SK-N-MC (cell line): Measurements from ENCODE around the gene SH3RF3.
"Not testable (repeated sequence)": the region's sequence is repeated elsewhere in the genome, so short reads cannot be mapped to it uniquely, and the experiment has no call there.

Experiments
- DNase-seq: peaks from one replicate; pipeline ENCODE4 v3.0.0-alpha.2; 2011; ENCODE audit warnings: low read depth, low spot score
- H3K27ac ChIP-seq: fragments of 200-600 bp; sonication (generic); 2 replicates; pipeline ENCODE4 v1.5.1; 2016; ENCODE audit warnings: mixed run types
- H3K36me3 ChIP-seq: fragments of 200-600 bp; sonication (generic); 2 replicates; pipeline ENCODE4 v1.6.1; 2017; ENCODE audit warnings: antibody characterized with exemption, low read length, mixed read lengths; ENCODE audit not compliant: insufficient read depth
- H3K4me3 ChIP-seq: fragments of 200-600 bp; sonication (generic); 2 replicates; pipeline ENCODE4 v1.5.1; 2016
- H3K9ac ChIP-seq: fragments of 200-600 bp; sonication (generic); 2 replicates; pipeline ENCODE4 v1.8.0; 2017; ENCODE audit warnings: mixed run types, mixed read lengths; ENCODE audit not compliant: insufficient read length
- H3K9me3 ChIP-seq: fragments of 200-600 bp; sonication (generic); 2 replicates; pipeline ENCODE4 v1.6.1; 2017; ENCODE audit warnings: low read depth, mild to moderate bottlenecking, antibody characterized with exemption, low read length, moderate library complexity, mixed read lengths
- EZH2 ChIP-seq: fragments of 200-600 bp; sonication (generic); IDR thresholded peaks from one replicate; pipeline ENCODE4 v1.6.1; 2017; ENCODE audit warnings: antibody characterized with exemption
- FOXP2 ChIP-seq: optimal IDR thresholded peaks from 2 replicates; pipeline ENCODE3; 2011; ENCODE audit warnings: mild to moderate bottlenecking, moderate library complexity; ENCODE audit not compliant: insufficient read depth; ENCODE audit errors: extremely low read length, control extremely low read depth
- POLR2AphosphoS5 ChIP-seq: IDR thresholded peaks from 2 replicates; pipeline ENCODE4 v1.6.1; 2012; ENCODE audit warnings: mild to moderate bottlenecking, low read depth, low read length, borderline replicate concordance

SH3RF3 gene

GRCh38 chr2:109532728-109533076 lies 403.7 kb downstream of the SH3RF3 start:
- TF ChIP-seq EZH2 (no peak), FOXP2 (no peak), POLR2AphosphoS5 (no peak)
- Histone ChIP-seq H3K4me3 (no peak overlapping the region), H3K36me3 (no peaks in the 10 kb centered on the region), H3K9me3 (no peaks in the 10 kb centered on the region), H3K27ac (no peak overlapping the region), H3K9ac (no peak overlapping the region)
- DNase-seq, result no peak

GRCh38 chr2:109533823-109534222 lies 404.8 kb downstream of the SH3RF3 start:
- H3K27ac ChIP-seq, result no peak overlapping the region
- no peaks in the 10 kb centered on the region for H3K9me3 ChIP-seq
- H3K9ac ChIP-seq, result no peak overlapping the region
- TF ChIP-seq POLR2AphosphoS5 (no peak), EZH2 (no peak), FOXP2 (no peak)
- DNase-seq, result no peak
- no peak overlapping the region for H3K4me3 ChIP-seq
- no peaks in the 10 kb centered on the region for H3K36me3 ChIP-seq

GRCh38 chr2:109535217-109535946 lies 406.4 kb downstream of the SH3RF3 start:
- Histone ChIP-seq H3K36me3 (no peaks in the 10 kb centered on the region), H3K27ac (no peak overlapping the region), H3K9me3 (no peaks in the 10 kb centered on the region), H3K9ac (no peak overlapping the region), H3K4me3 (no peak overlapping the region)
- no peak for TF ChIP-seq EZH2
- no peak for TF ChIP-seq POLR2AphosphoS5
- no peak for TF ChIP-seq FOXP2
- no peak for DNase-seq

- H3K9ac ChIP-seq, H3K27ac ChIP-seq, H3K4me3 ChIP-seq, H3K9me3 ChIP-seq, H3K36me3 ChIP-seq, DNase-seq: not testable (repeated sequence)
Observed at GRCh38 chr2:109536556-109536955, 407.6 kb downstream of the SH3RF3 start.

GRCh38 chr2:109537565-109538222 lies 408.7 kb downstream of the SH3RF3 start:
- no peaks in the 10 kb centered on the region for H3K9me3 ChIP-seq
- no peak overlapping the region for H3K27ac ChIP-seq
- H3K36me3 ChIP-seq, result no peaks in the 10 kb centered on the region
- no peak for TF ChIP-seq FOXP2
- no peak for TF ChIP-seq POLR2AphosphoS5
- no peak for TF ChIP-seq EZH2
- no peak overlapping the region for H3K4me3 ChIP-seq
- H3K9ac ChIP-seq, result no peak overlapping the region
- DNase-seq, result no peak

GRCh38 chr2:109538546-109538945 lies 409.5 kb downstream of the SH3RF3 start:
- Histone ChIP-seq H3K9me3 (no peaks in the 10 kb centered on the region), H3K27ac (no peak overlapping the region), H3K4me3 (no peak overlapping the region), H3K36me3 (no peaks in the 10 kb centered on the region), H3K9ac (no peak overlapping the region)
- TF ChIP-seq EZH2, result no peak
- no peak for TF ChIP-seq POLR2AphosphoS5
- no peak for TF ChIP-seq FOXP2
- no peak for DNase-seq

- Histone ChIP-seq H3K27ac (no peak overlapping the region), H3K9ac (no peak overlapping the region), H3K36me3 (peaks cover 5% of the 10 kb centered on the region; the same call in 1 of the 2 replicates), H3K9me3 (no peaks in the 10 kb centered on the region), H3K4me3 (no peak overlapping the region)
- DNase-seq, result no peak
- TF ChIP-seq FOXP2 (no peak), POLR2AphosphoS5 (no peak), EZH2 (no peak)
Observed at GRCh38 chr2:109542384-109542783, 413.4 kb downstream of the SH3RF3 start.

- Histone ChIP-seq H3K27ac (no peak overlapping the region), H3K36me3 (peaks cover 5% of the 10 kb centered on the region; the same call in 1 of the 2 replicates), H3K9ac (no peak overlapping the region), H3K9me3 (no peaks in the 10 kb centered on the region), H3K4me3 (no peak overlapping the region)
- DNase-seq, result peak; percentile 8
- TF ChIP-seq FOXP2 (no peak), EZH2 (no peak), POLR2AphosphoS5 (no peak)
Observed at GRCh38 chr2:109545828-109546713, 417.1 kb downstream of the SH3RF3 start.

GRCh38 chr2:109547280-109547679 lies 418.3 kb downstream of the SH3RF3 start:
- no peaks in the 10 kb centered on the region for H3K9me3 ChIP-seq
- H3K36me3 ChIP-seq, result peaks cover 7% of the 10 kb centered on the region; the same call in 1 of the 2 replicates
- TF ChIP-seq EZH2, result no peak
- TF ChIP-seq POLR2AphosphoS5, result no peak
- no peak for TF ChIP-seq FOXP2
- no peak for DNase-seq
- H3K27ac ChIP-seq, result no peak overlapping the region
- H3K4me3 ChIP-seq, result no peak overlapping the region
- H3K9ac ChIP-seq, result no peak overlapping the region
